Lower leg skin (tissue), 3 donors: ENCODE measurements around the gene RAPGEF1.

Experiments used
- CTCF ChIP-seq, 3 donors: fragments of 450-650 bp; IDR thresholded peaks; one replicate each; pipeline ENCODE4 v1.5.1; 2016; ENCODE audit warnings: antibody characterized with exemption in 3 of 3, mild to moderate bottlenecking in 3 of 3, moderate library complexity in 2 of 3
- POLR2A ChIP-seq, 2 donors: fragments of 450-650 bp; IDR thresholded peaks; one replicate each; pipeline ENCODE4 v1.6.1; 2016 to 2017; ENCODE audit warnings: antibody characterized with exemption in 2 of 2, mild to moderate bottlenecking in 1 of 2, moderate library complexity in 1 of 2

- TF ChIP-seq CTCF (IDR thresholded peaks at IDR 0.05) (no peak), POLR2A (IDR thresholded peaks at IDR 0.05) (no peak)
Measured at GRCh38 chr9:131714821-131715220, 25.1 kb downstream of the RAPGEF1 start.
